HEK293 (cell line): Measurements from ENCODE around the gene TTC12.

ENCODE experiments used
- AEBP2 ChIP-seq: fragments of 450-650 bp; formaldehyde crosslinking; IDR thresholded peaks from 2 replicates; pipeline ENCODE4 v1.5.1; 2016; ENCODE audit warnings: missing biosample characterization, missing genetic modification characterization, borderline replicate concordance
- CTCF ChIP-seq: fragments of 450-650 bp; formaldehyde crosslinking; IDR thresholded peaks from 2 replicates; pipeline ENCODE4 v1.5.1; 2016; ENCODE audit warnings: missing biosample characterization, missing genetic modification characterization
- HOXC10 ChIP-seq: sonication (generic); formaldehyde crosslinking; IDR thresholded peaks from 2 replicates; pipeline ENCODE4 v1.8.1; 2023; ENCODE audit warnings: mild to moderate bottlenecking, missing genetic modification reagents
- PRDM1 ChIP-seq: fragments of 450-650 bp; formaldehyde crosslinking; IDR thresholded peaks from 2 replicates; pipeline ENCODE4; 2016; ENCODE audit warnings: missing biosample characterization, missing genetic modification characterization
- RBAK ChIP-seq: fragments of 450-650 bp; formaldehyde crosslinking; IDR thresholded peaks from 2 replicates; pipeline ENCODE4 v1.5.1; 2016; ENCODE audit warnings: missing biosample characterization, missing genetic modification characterization
- REPIN1 ChIP-seq: fragments of 450-650 bp; formaldehyde crosslinking; IDR thresholded peaks from 2 replicates; pipeline ENCODE4 v1.5.1; 2017; ENCODE audit warnings: missing biosample characterization, missing genetic modification characterization, low read depth
- YY1 ChIP-seq: fragments of 450-650 bp; formaldehyde crosslinking; IDR thresholded peaks from 2 replicates; pipeline ENCODE4 v1.5.1; 2018; ENCODE audit warnings: missing biosample characterization, missing genetic modification characterization
- ZIC2 ChIP-seq: fragments of 450-650 bp; formaldehyde crosslinking; IDR thresholded peaks from 2 replicates; pipeline ENCODE4 v1.5.1; 2016; ENCODE audit warnings: missing biosample characterization, missing genetic modification characterization
- ZNF16 ChIP-seq: fragments of 450-650 bp; formaldehyde crosslinking; IDR thresholded peaks from 2 replicates; pipeline ENCODE4 v1.5.1; 2016; ENCODE audit warnings: low read depth, missing biosample characterization, missing genetic modification characterization
- ZNF214 ChIP-seq: fragments of 450-650 bp; formaldehyde crosslinking; IDR thresholded peaks from 2 replicates; pipeline ENCODE4 v1.5.1; 2017; ENCODE audit warnings: missing biosample characterization, mild to moderate bottlenecking, missing genetic modification characterization, borderline replicate concordance
- ZNF239 ChIP-seq: fragments of 450-650 bp; formaldehyde crosslinking; IDR thresholded peaks from 2 replicates; pipeline ENCODE4 v1.5.1; 2016; ENCODE audit warnings: missing biosample characterization, missing genetic modification characterization
- ZNF24 ChIP-seq: fragments of 450-650 bp; formaldehyde crosslinking; IDR thresholded peaks from 2 replicates; pipeline ENCODE4 v1.5.1; 2016; ENCODE audit warnings: missing biosample characterization, missing genetic modification characterization
- ZNF292 ChIP-seq: fragments of 450-650 bp; formaldehyde crosslinking; IDR thresholded peaks from 2 replicates; pipeline ENCODE4 v1.5.1; 2016; ENCODE audit warnings: low read depth, missing biosample characterization, missing genetic modification characterization, borderline replicate concordance
- ZNF354C ChIP-seq: fragments of 450-650 bp; formaldehyde crosslinking; IDR thresholded peaks from 2 replicates; pipeline ENCODE4 v1.5.1; 2016; ENCODE audit warnings: missing biosample characterization, missing genetic modification characterization, low read depth, borderline replicate concordance
- ZNF37A ChIP-seq: fragments of 450-650 bp; IDR thresholded peaks from 2 replicates; pipeline ENCODE4 v1.5.1; 2018; ENCODE audit warnings: missing biosample characterization, missing genetic modification characterization
- ZNF394 ChIP-seq: fragments of 450-650 bp; formaldehyde crosslinking; IDR thresholded peaks from 2 replicates; pipeline ENCODE4 v1.5.1; 2016; ENCODE audit warnings: missing biosample characterization, missing genetic modification characterization, mild to moderate bottlenecking, moderate library complexity, borderline replicate concordance
- ZNF398 ChIP-seq: fragments of 450-650 bp; formaldehyde crosslinking; IDR thresholded peaks from 2 replicates; pipeline ENCODE4 v1.5.1; 2017; ENCODE audit warnings: missing biosample characterization, missing genetic modification characterization
- ZNF747 ChIP-seq: fragments of 450-650 bp; formaldehyde crosslinking; IDR thresholded peaks from 2 replicates; pipeline ENCODE4 v1.5.1; 2016; ENCODE audit warnings: missing biosample characterization, missing genetic modification characterization
- ZNF791 ChIP-seq: fragments of 450-650 bp; formaldehyde crosslinking; IDR thresholded peaks from 2 replicates; pipeline ENCODE4 v1.5.1; 2016; ENCODE audit warnings: missing biosample characterization, missing genetic modification characterization
- ZSCAN30 ChIP-seq: fragments of 450-650 bp; IDR thresholded peaks from 2 replicates; pipeline ENCODE4 v1.5.1; 2018; ENCODE audit warnings: missing biosample characterization, mild to moderate bottlenecking, missing genetic modification characterization, moderate library complexity
- TF ChIP-seq, protein P1 (sequence below): fragments of 450-650 bp; formaldehyde crosslinking; IDR thresholded peaks from 2 replicates; pipeline ENCODE4 v1.5.1; 2017; ENCODE audit warnings: missing biosample characterization, missing genetic modification characterization
- TF ChIP-seq, protein P2 (sequence below): fragments of 450-650 bp; formaldehyde crosslinking; IDR thresholded peaks from 2 replicates; pipeline ENCODE4 v1.5.1; 2016; ENCODE audit warnings: missing biosample characterization, missing genetic modification characterization, borderline replicate concordance
- TF ChIP-seq, protein P3 (sequence below): fragments of 450-650 bp; formaldehyde crosslinking; IDR thresholded peaks from 2 replicates; pipeline ENCODE4 v1.5.1; 2016; ENCODE audit warnings: missing biosample characterization, missing genetic modification characterization

The TTC12 gene

GRCh38 chr11:113314389-113315301, at the start of gene TTC12 (continued):
- TF ChIP-seq, protein P1, sequence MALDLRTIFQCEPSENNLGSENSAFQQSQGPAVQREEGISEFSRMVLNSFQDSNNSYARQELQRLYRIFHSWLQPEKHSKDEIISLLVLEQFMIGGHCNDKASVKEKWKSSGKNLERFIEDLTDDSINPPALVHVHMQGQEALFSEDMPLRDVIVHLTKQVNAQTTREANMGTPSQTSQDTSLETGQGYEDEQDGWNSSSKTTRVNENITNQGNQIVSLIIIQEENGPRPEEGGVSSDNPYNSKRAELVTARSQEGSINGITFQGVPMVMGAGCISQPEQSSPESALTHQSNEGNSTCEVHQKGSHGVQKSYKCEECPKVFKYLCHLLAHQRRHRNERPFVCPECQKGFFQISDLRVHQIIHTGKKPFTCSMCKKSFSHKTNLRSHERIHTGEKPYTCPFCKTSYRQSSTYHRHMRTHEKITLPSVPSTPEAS (tag by site-specific recombination), result no peak
- TF ChIP-seq ZNF239 (tag by site-specific recombination), result no peak
- no peak for TF ChIP-seq ZNF292 (tag by site-specific recombination)
- TF ChIP-seq ZIC2 (tag by site-specific recombination), result 0 out of 2 replicates have a peak, but pooled peaks have one; percentile 16
- TF ChIP-seq REPIN1 (tag by site-specific recombination), result no peak
- TF ChIP-seq ZNF394 (tag by site-specific recombination), result no peak
- no peak for TF ChIP-seq RBAK (tag by site-specific recombination)
- 0 out of 2 replicates have a peak, but pooled peaks have one; percentile 26 for TF ChIP-seq YY1 (tag by site-specific recombination)
- no peak for TF ChIP-seq AEBP2
- TF ChIP-seq CTCF (tag by site-specific recombination), result no peak
- TF ChIP-seq HOXC10 (CRISPR knock-in tag), result no peak
- no peak for TF ChIP-seq ZNF398 (tag by site-specific recombination)
- no peak for TF ChIP-seq ZNF354C
- TF ChIP-seq ZNF747 (tag by site-specific recombination), result no peak
- no peak for TF ChIP-seq ZNF24 (tag by site-specific recombination)
- TF ChIP-seq ZNF214 (tag by site-specific recombination), result no peak
- TF ChIP-seq, protein P2, sequence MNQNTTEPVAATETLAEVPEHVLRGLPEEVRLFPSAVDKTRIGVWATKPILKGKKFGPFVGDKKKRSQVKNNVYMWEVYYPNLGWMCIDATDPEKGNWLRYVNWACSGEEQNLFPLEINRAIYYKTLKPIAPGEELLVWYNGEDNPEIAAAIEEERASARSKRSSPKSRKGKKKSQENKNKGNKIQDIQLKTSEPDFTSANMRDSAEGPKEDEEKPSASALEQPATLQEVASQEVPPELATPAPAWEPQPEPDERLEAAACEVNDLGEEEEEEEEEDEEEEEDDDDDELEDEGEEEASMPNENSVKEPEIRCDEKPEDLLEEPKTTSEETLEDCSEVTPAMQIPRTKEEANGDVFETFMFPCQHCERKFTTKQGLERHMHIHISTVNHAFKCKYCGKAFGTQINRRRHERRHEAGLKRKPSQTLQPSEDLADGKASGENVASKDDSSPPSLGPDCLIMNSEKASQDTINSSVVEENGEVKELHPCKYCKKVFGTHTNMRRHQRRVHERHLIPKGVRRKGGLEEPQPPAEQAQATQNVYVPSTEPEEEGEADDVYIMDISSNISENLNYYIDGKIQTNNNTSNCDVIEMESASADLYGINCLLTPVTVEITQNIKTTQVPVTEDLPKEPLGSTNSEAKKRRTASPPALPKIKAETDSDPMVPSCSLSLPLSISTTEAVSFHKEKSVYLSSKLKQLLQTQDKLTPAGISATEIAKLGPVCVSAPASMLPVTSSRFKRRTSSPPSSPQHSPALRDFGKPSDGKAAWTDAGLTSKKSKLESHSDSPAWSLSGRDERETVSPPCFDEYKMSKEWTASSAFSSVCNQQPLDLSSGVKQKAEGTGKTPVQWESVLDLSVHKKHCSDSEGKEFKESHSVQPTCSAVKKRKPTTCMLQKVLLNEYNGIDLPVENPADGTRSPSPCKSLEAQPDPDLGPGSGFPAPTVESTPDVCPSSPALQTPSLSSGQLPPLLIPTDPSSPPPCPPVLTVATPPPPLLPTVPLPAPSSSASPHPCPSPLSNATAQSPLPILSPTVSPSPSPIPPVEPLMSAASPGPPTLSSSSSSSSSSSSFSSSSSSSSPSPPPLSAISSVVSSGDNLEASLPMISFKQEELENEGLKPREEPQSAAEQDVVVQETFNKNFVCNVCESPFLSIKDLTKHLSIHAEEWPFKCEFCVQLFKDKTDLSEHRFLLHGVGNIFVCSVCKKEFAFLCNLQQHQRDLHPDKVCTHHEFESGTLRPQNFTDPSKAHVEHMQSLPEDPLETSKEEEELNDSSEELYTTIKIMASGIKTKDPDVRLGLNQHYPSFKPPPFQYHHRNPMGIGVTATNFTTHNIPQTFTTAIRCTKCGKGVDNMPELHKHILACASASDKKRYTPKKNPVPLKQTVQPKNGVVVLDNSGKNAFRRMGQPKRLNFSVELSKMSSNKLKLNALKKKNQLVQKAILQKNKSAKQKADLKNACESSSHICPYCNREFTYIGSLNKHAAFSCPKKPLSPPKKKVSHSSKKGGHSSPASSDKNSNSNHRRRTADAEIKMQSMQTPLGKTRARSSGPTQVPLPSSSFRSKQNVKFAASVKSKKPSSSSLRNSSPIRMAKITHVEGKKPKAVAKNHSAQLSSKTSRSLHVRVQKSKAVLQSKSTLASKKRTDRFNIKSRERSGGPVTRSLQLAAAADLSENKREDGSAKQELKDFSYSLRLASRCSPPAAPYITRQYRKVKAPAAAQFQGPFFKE (tag by site-specific recombination), result no peak
- peak; percentile 44; the same call in 1 of the 2 replicates for TF ChIP-seq ZSCAN30
- TF ChIP-seq, protein P3, sequence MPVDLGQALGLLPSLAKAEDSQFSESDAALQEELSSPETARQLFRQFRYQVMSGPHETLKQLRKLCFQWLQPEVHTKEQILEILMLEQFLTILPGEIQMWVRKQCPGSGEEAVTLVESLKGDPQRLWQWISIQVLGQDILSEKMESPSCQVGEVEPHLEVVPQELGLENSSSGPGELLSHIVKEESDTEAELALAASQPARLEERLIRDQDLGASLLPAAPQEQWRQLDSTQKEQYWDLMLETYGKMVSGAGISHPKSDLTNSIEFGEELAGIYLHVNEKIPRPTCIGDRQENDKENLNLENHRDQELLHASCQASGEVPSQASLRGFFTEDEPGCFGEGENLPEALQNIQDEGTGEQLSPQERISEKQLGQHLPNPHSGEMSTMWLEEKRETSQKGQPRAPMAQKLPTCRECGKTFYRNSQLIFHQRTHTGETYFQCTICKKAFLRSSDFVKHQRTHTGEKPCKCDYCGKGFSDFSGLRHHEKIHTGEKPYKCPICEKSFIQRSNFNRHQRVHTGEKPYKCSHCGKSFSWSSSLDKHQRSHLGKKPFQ (tag by site-specific recombination), result no peak
- TF ChIP-seq ZNF16 (tag by site-specific recombination), result no peak
- no peak for TF ChIP-seq ZNF37A (tag by site-specific recombination)
- no peak for TF ChIP-seq ZNF791 (tag by site-specific recombination)
- TF ChIP-seq PRDM1 (tag by site-specific recombination), result no peak
